LNCAP (cell line): ENCODE data around the gene LRIG1.

Experiments
- CTCF ChIP-seq: fragments of 450-650 bp; IDR thresholded peaks from 2 replicates; pipeline ENCODE4 v1.5.1; 2017; ENCODE audit warnings: mild to moderate bottlenecking

The LRIG1 gene

GRCh38 chr3:66409771-66410754 is 90.8 kb downstream of the LRIG1 start:
- no peak for TF ChIP-seq CTCF

GRCh38 chr3:66407611-66408218 is 93.1 kb downstream of the LRIG1 start:
- TF ChIP-seq CTCF, result peak; percentile 96

- no peak for TF ChIP-seq CTCF
Measured at GRCh38 chr3:66406831-66407610, 93.8 kb downstream of the LRIG1 start.

- TF ChIP-seq CTCF, result no peak
Measured at GRCh38 chr3:66406163-66406562, 94.7 kb downstream of the LRIG1 start.

- TF ChIP-seq CTCF, result no peak
Measured at GRCh38 chr3:66405701-66406091, 95.1 kb downstream of the LRIG1 start.

- TF ChIP-seq CTCF, result no peak
Measured at GRCh38 chr3:66404903-66405700, 95.7 kb downstream of the LRIG1 start.

- no peak for TF ChIP-seq CTCF
Measured at GRCh38 chr3:66404197-66404596, 96.6 kb downstream of the LRIG1 start.
